ENCODE results near the gene ADORA3.

ADORA3 gene

GRCh38 chr1:111474521-111474920, 28.9 kb downstream of the ADORA3 start:
- DNase-seq = no peak

GRCh38 chr1:111474106-111474505, 29.3 kb downstream of the ADORA3 start:
- DNase-seq = no peak

GRCh38 chr1:111471538-111471937, 31.9 kb downstream of the ADORA3 start:
- no peak for DNase-seq

GRCh38 chr1:111471012-111471411, 32.4 kb downstream of the ADORA3 start:
- no peak for DNase-seq

GRCh38 chr1:111470596-111470995, 32.8 kb downstream of the ADORA3 start:
- no peak for DNase-seq

GRCh38 chr1:111469539-111469938, 33.9 kb downstream of the ADORA3 start:
- DNase-seq = no peak

- no peak for DNase-seq
Observed at GRCh38 chr1:111468717-111469100, 34.7 kb downstream of the ADORA3 start.

- no peak for DNase-seq
Observed at GRCh38 chr1:111467865-111468716, 35.3 kb downstream of the ADORA3 start.

- no peak for DNase-seq
Observed at GRCh38 chr1:111466480-111466879, 37.0 kb downstream of the ADORA3 start.

- no peak for DNase-seq
Observed at GRCh38 chr1:111465754-111466153, 37.7 kb downstream of the ADORA3 start.

GRCh38 chr1:111463029-111463683, 40.3 kb downstream of the ADORA3 start:
- DNase-seq = no peak

- no peak for DNase-seq
Observed at GRCh38 chr1:111462370-111463028, 40.9 kb downstream of the ADORA3 start.

- no peak for DNase-seq
Observed at GRCh38 chr1:111461765-111462164, 41.7 kb downstream of the ADORA3 start.

GRCh38 chr1:111455642-111456031, 47.8 kb downstream of the ADORA3 start:
- DNase-seq = no peak

GRCh38 chr1:111454859-111455641, 48.4 kb downstream of the ADORA3 start:
- DNase-seq = no peak

GRCh38 chr1:111453706-111454105, 49.7 kb downstream of the ADORA3 start:
- no peak for DNase-seq

GRCh38 chr1:111452581-111452980, 50.9 kb downstream of the ADORA3 start:
- DNase-seq = no peak

- no peak for DNase-seq
Observed at GRCh38 chr1:111450185-111450584, 53.2 kb downstream of the ADORA3 start.

- DNase-seq = no peak
Observed at GRCh38 chr1:111449703-111450017, 53.8 kb downstream of the ADORA3 start.

Measured in left hindlimb (tissue), 1 donor.